H1 (cell line): Measurements from ENCODE around the gene CHST8. TPM values are rescaled to one million over a fixed set of nuclear protein-coding genes. Genes with fewer than 3 reads are reported as not detected.
A peak's percentile ranks its signal among the peaks of the same experiment; 100 is the strongest.

Source experiments
- CTCF ChIA-PET: fragments of 300-600 bp; sonication (Branson Sonifier 250); formaldehyde crosslinking; loops from one replicate; lab custom pipeline; 2021; ENCODE audit not compliant: partially characterized antibody; lab: Charles Lee
- POLR2A ChIA-PET: fragments of 300-600 bp; sonication (Branson Sonifier 250); formaldehyde crosslinking; loops from one replicate; lab custom pipeline; 2021; ENCODE audit warnings: inconsistent platforms; ENCODE audit not compliant: partially characterized antibody; lab: Charles Lee
- DNase-seq, 2 experiments: peaks; one replicate each; pipeline versions ENCODE4 v3.0.0 to v3.0.0-alpha.2; 2010 to 2022; ENCODE audit warnings: low spot score in 2 of 2, low read depth in 1 of 2, mixed read lengths in 1 of 2
- FAIRE-seq: peaks from 2 replicates; lab custom pipeline; 2011; peaks lifted over from hg19 to GRCh38; lab: Jason Lieb, UNC
- H2AFZ ChIP-seq: 2 replicates; pipeline ENCODE4 v1.8.1; 2012; ENCODE audit warnings: low read length, inconsistent platforms
- H2AK5ac ChIP-seq: 2 replicates; pipeline ENCODE4 v1.6.1; 2013; ENCODE audit warnings: low read depth, low read length
- H2BK120ac ChIP-seq: replicated peaks from 2 replicates; pipeline ENCODE3; 2013; ENCODE audit warnings: low read depth, low read length, inconsistent platforms
- H2BK12ac ChIP-seq: 2 replicates; pipeline ENCODE4 v1.6.1; 2013; ENCODE audit warnings: low read depth, low read length
- H2BK15ac ChIP-seq: 2 replicates; pipeline ENCODE4 v1.6.1; 2013; ENCODE audit warnings: low read length
- H2BK20ac ChIP-seq: 2 replicates; pipeline ENCODE4 v1.6.1; 2013; ENCODE audit warnings: low read length
- H2BK5ac ChIP-seq: 2 replicates; pipeline ENCODE4 v1.6.1; 2013; ENCODE audit warnings: low read depth, low read length
- H3K14ac ChIP-seq: 2 replicates; pipeline ENCODE4 v1.6.1; 2013; ENCODE audit warnings: inconsistent platforms; ENCODE audit not compliant: insufficient read length
- H3K18ac ChIP-seq: 2 replicates; pipeline ENCODE4 v1.6.1; 2013; ENCODE audit warnings: low read length; ENCODE audit errors: extremely low read depth
- H3K23ac ChIP-seq: 2 replicates; pipeline ENCODE4 v1.6.1; 2013; ENCODE audit warnings: inconsistent platforms; ENCODE audit not compliant: insufficient read length
- H3K23me2 ChIP-seq: 2 replicates; pipeline ENCODE4 v1.6.1; 2013; ENCODE audit warnings: low read depth, low read length
- H3K27ac ChIP-seq: 2 replicates; pipeline ENCODE4 v1.6.1; 2011; ENCODE audit warnings: low read depth, low read length, inconsistent platforms
- H3K27me3 ChIP-seq, 4 experiments: replicated peaks in 1 of 4; 1 replicate in 1 of 4; 2 replicates in 3 of 4; pipeline versions ENCODE4 v1.6.1 to v1.8.1; 2011 to 2013; ENCODE audit warnings: low read length in 3 of 4, mild to moderate bottlenecking in 3 of 4, inconsistent platforms in 2 of 4, mixed read lengths in 2 of 4, moderate library complexity in 1 of 4; ENCODE audit not compliant: control insufficient read depth in 3 of 4, insufficient read depth in 3 of 4; ENCODE audit errors: extremely low read depth in 1 of 4
- H3K36me3 ChIP-seq, 4 experiments: 2 replicates each; pipeline versions ENCODE4 v1.6.1 to v1.8.1; 2011 to 2013; ENCODE audit warnings: mild to moderate bottlenecking in 4 of 4, low read length in 3 of 4, moderate library complexity in 2 of 4, control low read depth in 1 of 4, inconsistent platforms in 1 of 4; ENCODE audit not compliant: insufficient read depth in 4 of 4, control insufficient read depth in 2 of 4
- H3K4ac ChIP-seq: replicated peaks from 2 replicates; pipeline ENCODE3; 2013; ENCODE audit warnings: low read length, low read depth, mixed read lengths, inconsistent platforms; ENCODE audit not compliant: insufficient read length
- H3K4me1 ChIP-seq, 4 experiments: replicated peaks in 1 of 4; 1 replicate in 1 of 4; 2 replicates in 3 of 4; pipeline versions ENCODE4 v1.6.1 to v1.8.1; 2011 to 2013; ENCODE audit warnings: low read length in 3 of 4, inconsistent platforms in 2 of 4, mixed read lengths in 1 of 4; ENCODE audit not compliant: insufficient read depth in 4 of 4, control insufficient read depth in 3 of 4
- H3K4me2 ChIP-seq, 2 experiments: 2 replicates each; pipeline versions ENCODE4 v1.6.1 to v1.8.1; 2011 to 2013; ENCODE audit warnings: low read depth in 2 of 2, low read length in 2 of 2, control low read depth in 1 of 2, inconsistent platforms in 1 of 2, mild to moderate bottlenecking in 1 of 2; ENCODE audit not compliant: insufficient read depth in 1 of 2
- H3K4me3 ChIP-seq, 4 experiments: fragments of 200-600, 300-600 bp in 1 of 4; sonication (generic), shearing (Covaris generic), sonication (Bioruptor Twin) in 1 of 4; 2 replicates each; pipeline versions ENCODE4 v1.5.1 to v1.8.1; 2011 to 2016; ENCODE audit warnings: low read length in 4 of 4, low read depth in 3 of 4, control low read depth in 2 of 4, inconsistent platforms in 2 of 4, mild to moderate bottlenecking in 2 of 4, mixed read lengths in 1 of 4, moderate library complexity in 1 of 4; ENCODE audit not compliant: insufficient read depth in 2 of 4; ENCODE audit errors: extremely low read depth in 1 of 4
- H3K56ac ChIP-seq: replicated peaks from 2 replicates; pipeline ENCODE3; 2013; ENCODE audit warnings: low read depth, mild to moderate bottlenecking, mixed read lengths, low read length, inconsistent platforms; ENCODE audit not compliant: insufficient read length
- H3K79me1 ChIP-seq: 2 replicates; pipeline ENCODE4 v1.6.1; 2013; ENCODE audit warnings: low read depth, low read length, control low read depth
- H3K79me2 ChIP-seq, 2 experiments: 2 replicates each; pipeline versions ENCODE4 v1.6.1 to v1.8.1; 2012 to 2013; ENCODE audit warnings: low read length in 2 of 2, mild to moderate bottlenecking in 2 of 2, inconsistent platforms in 1 of 2; ENCODE audit not compliant: insufficient read depth in 2 of 2, control insufficient read depth in 1 of 2
- H3K9ac ChIP-seq, 4 experiments: replicated peaks in 1 of 4; 1 replicate in 1 of 4; 2 replicates in 3 of 4; pipeline versions ENCODE4 v1.6.1 to v1.8.1; 2011 to 2013; ENCODE audit warnings: low read depth in 3 of 4, low read length in 3 of 4, control low read depth in 2 of 4, mild to moderate bottlenecking in 2 of 4, moderate library complexity in 2 of 4, inconsistent platforms in 1 of 4; ENCODE audit errors: extremely low read depth in 1 of 4
- H3K9me3 ChIP-seq, 2 experiments: 2 replicates each; pipeline versions ENCODE4 v1.6.1 to v1.8.1; 2012 to 2013; ENCODE audit warnings: mild to moderate bottlenecking in 2 of 2, moderate library complexity in 2 of 2, control low read depth in 1 of 2, inconsistent platforms in 1 of 2, low read depth in 1 of 2, low read length in 1 of 2, mixed read lengths in 1 of 2; ENCODE audit not compliant: insufficient read depth in 2 of 2
- H4K20me1 ChIP-seq, 2 experiments: replicated peaks in 1 of 2; 2 replicates each; pipeline versions ENCODE3 to v1.8.1; 2011 to 2013; ENCODE audit warnings: inconsistent platforms in 2 of 2, low read length in 2 of 2, mild to moderate bottlenecking in 1 of 2; ENCODE audit not compliant: insufficient read depth in 2 of 2, control insufficient read depth in 1 of 2
- H4K5ac ChIP-seq: 2 replicates; pipeline ENCODE4 v1.6.1; 2013; ENCODE audit warnings: low read length, low read depth, mixed read lengths, inconsistent platforms; ENCODE audit not compliant: insufficient read length
- H4K8ac ChIP-seq: 2 replicates; pipeline ENCODE4 v1.8.0; 2013; ENCODE audit warnings: mild to moderate bottlenecking, moderate library complexity, low read length, inconsistent platforms; ENCODE audit not compliant: insufficient read depth; ENCODE audit errors: extremely low read depth
- H4K91ac ChIP-seq: replicated peaks from 2 replicates; pipeline ENCODE3; 2013; ENCODE audit warnings: low read length, mixed read lengths, inconsistent platforms; ENCODE audit not compliant: insufficient read length
- CHD2 ChIP-seq: IDR thresholded peaks from 2 replicates; pipeline ENCODE4 v1.6.1; 2012; ENCODE audit warnings: low read length, improper control_type of control experiment
- GABPA ChIP-seq: IDR thresholded peaks from 2 replicates; pipeline ENCODE4 v1.6.1; 2011; ENCODE audit warnings: mild to moderate bottlenecking, low read length, moderate library complexity, borderline replicate concordance; ENCODE audit not compliant: insufficient read depth
- NANOG ChIP-seq: IDR thresholded peaks from 2 replicates; pipeline ENCODE4 v1.6.1; 2011; ENCODE audit warnings: low read length, low read depth, mild to moderate bottlenecking, inconsistent platforms; ENCODE audit not compliant: insufficient read depth, poor library complexity, severe bottlenecking
- PHF8 ChIP-seq: fragments of 200-600 bp; sonication (generic); conservative IDR thresholded peaks from 2 replicates; pipeline ENCODE4 v1.7.1; 2012; ENCODE audit warnings: low read depth, mild to moderate bottlenecking, inconsistent platforms, low read length, moderate library complexity
- POLR2A ChIP-seq, 2 experiments: IDR thresholded peaks; 1 replicate in 1 of 2; 2 replicates in 1 of 2; pipeline ENCODE4 v1.6.1; 2011; ENCODE audit warnings: low read depth in 2 of 2, low read length in 2 of 2, mild to moderate bottlenecking in 2 of 2; ENCODE audit errors: control extremely low read depth in 1 of 2
- POLR2AphosphoS5 ChIP-seq: IDR thresholded peaks from 2 replicates; pipeline ENCODE4 v1.6.1; 2011; ENCODE audit warnings: low read depth, low read length
- SAP30 ChIP-seq: fragments of 300-600 bp; sonication (generic); IDR thresholded peaks from 2 replicates; pipeline ENCODE4 v1.7.1; 2012; ENCODE audit warnings: low read length, moderate library complexity, mild to moderate bottlenecking, inconsistent platforms; ENCODE audit not compliant: insufficient read depth, insufficient replicate concordance
- SIX5 ChIP-seq: IDR thresholded peaks from 2 replicates; pipeline ENCODE4 v1.6.1; 2011; ENCODE audit warnings: mild to moderate bottlenecking, low read depth, low read length
- TAF7 ChIP-seq: optimal IDR thresholded peaks from 2 replicates; pipeline ENCODE3; 2011; ENCODE audit warnings: low read depth, mild to moderate bottlenecking, inconsistent platforms, low read length, moderate library complexity, borderline replicate concordance
- ZNF274 ChIP-seq: IDR thresholded peaks from 2 replicates; pipeline ENCODE4 v1.7.0; 2012; ENCODE audit warnings: low read length, borderline replicate concordance; ENCODE audit errors: extremely low read depth
- WGBS, 2 experiments: shearing (Covaris generic) in 1 of 2; methylation state at CpG; one replicate each; pipeline versions ENCODE4 v1.1.6 to v1.1.7; 2013 to 2015; ENCODE audit warnings: low lambda C conversion rate in 2 of 2, mixed read lengths in 2 of 2, inconsistent platforms in 1 of 2, low coverage in 1 of 2, missing lambda C conversion rate in 1 of 2; ENCODE audit not compliant: insufficient replicate concordance in 2 of 2, insufficient coverage in 1 of 2, insufficient read length in 1 of 2; ENCODE audit errors: extremely low coverage in 1 of 2, missing lambda C conversion rate in 1 of 2; 5-methylcytosine and 5-hydroxymethylcytosine counted together
- polyA plus RNA-seq, 7 experiments: library from polyadenylated mRNA; depleted of rRNA in 3 of 7; stranded (reverse) in 5 of 7; unstranded in 2 of 7; fragments of >200 nt in 5 of 7; fragments of 200-250 nt in 2 of 7; gene quantifications; 1 replicate in 5 of 7; 2 replicates in 1 of 7; 4 replicates in 1 of 7; pipeline versions ENCODE4 v1.2.1 to v1.2.3, GENCODE V29; 2011 to 2013; ENCODE audit warnings: missing spikeins in 2 of 7, mixed read lengths in 2 of 7
- total RNA-seq: library from RNA; stranded (reverse); fragmentation: NEBNext Ultra II Directional; extraction: Animal tissue kit (Norgen Biotek cat#: 25700); gene quantifications from 2 replicates; pipeline ENCODE4 v1.2.1, GENCODE V29; 2021

CHST8 gene
- total and polyA plus RNA-seq, 2 of the 8 experiments (the other 6 are each of a cell fraction or from before 2014, with no cell fraction given): 10.8 to 28.2 TPM

GRCh38 chr19:33630880-33631608 lies 9.3 kb downstream of the CHST8 start:
- Histone ChIP-seq H3K4ac (no peak overlapping the region), H3K4me2 (no peak overlapping the region), H2AK5ac (peak overlapping the region; percentile 43; the same call in 1 of the 2 replicates), H2BK15ac (peak overlapping the region; percentile 98; the same call in 1 of the 2 replicates), H2BK5ac (peak overlapping the region; percentile 5; the same call in 1 of the 2 replicates), H2BK20ac (no peak overlapping the region), H3K9ac (peak overlapping the region in 1 of 4 experiments; percentile 7; a peak in 2 of 7 replicates), H3K79me1 (peaks cover 19% of the 10 kb centered on the region), H3K27ac (no peak overlapping the region), H2BK12ac (peak overlapping the region; percentile 72; the same call in 1 of the 2 replicates), H3K23ac (no peak overlapping the region), H4K5ac (no peak overlapping the region), H3K14ac (no peak overlapping the region), H4K91ac (peak overlapping the region; percentile 63), H3K18ac (peak overlapping the region; percentile 87; the same call in 1 of the 2 replicates), H4K20me1 (peaks cover 0 to 7% of the 10 kb centered on the region in 2 experiments), H3K56ac (no peak overlapping the region), H3K4me1 (peaks cover 4 to 19% (median 13%) of the 10 kb centered on the region in 4 experiments), H3K4me3 (no peak overlapping the region), H4K8ac (no peak overlapping the region), H2BK120ac (no peak overlapping the region), H3K36me3 (no peaks in the 10 kb centered on the region), H3K79me2 (peaks cover 0 to 29% of the 10 kb centered on the region in 2 experiments; a peak in 2 of 4 replicates), H3K9me3 (no peaks in the 10 kb centered on the region), H2AFZ (no peak overlapping the region), H3K27me3 (peaks cover 0 to under 1% (median 0%) of the 10 kb centered on the region in 4 experiments; a peak in 1 of 7 replicates), H3K23me2 (no peaks in the 10 kb centered on the region)
- ChIA-PET POLR2A (interaction anchor here (1.2 kb wide), 1 partner anchor 8 kb away, joined by 5 read pairs; no protein-coding TSS in a partner anchor), CTCF (interaction anchor here (0.5 to 2.1 kb wide), 4 partner anchors 9 to 201 kb away, joined by 3 to 12 read pairs (median 3); no protein-coding TSS in a partner anchor)
- TF ChIP-seq SAP30 (no peak), CHD2 (no peak), SIX5 (no peak), TAF7 (no peak), GABPA (no peak), PHF8 (no peak), POLR2AphosphoS5 (no peak), ZNF274 (no peak), POLR2A (IDR thresholded peaks at IDR 0.05; ENCODE audit: control extremely low read depth in 1 of 2, low read depth in 2 of 2, low read length in 2 of 2) (no peak), NANOG (no peak)
- DNase-seq: no peak
- 81% methylated on average over 13 of the region's 13 CpGs; no CpG with 5 or more reads in 1 of the 2 experiments for WGBS, 2 experiments
- no peak for FAIRE-seq
